GM13977 (cell line): ENCODE measurements around the gene OR2T10.

Experiments used
- DNase-seq: peaks from one replicate; pipeline ENCODE4 v3.0.0; 2012; ENCODE audit warnings: low spot score
- in situ Hi-C: fragments of 300-500 bp; cut with MboI; formaldehyde crosslinking; loops from one replicate; pipeline ENCODE4 v1.12.0; 2022; ENCODE audit warnings: low sequenced_read_pairs, low pct_unique_long_range_greater_than_20kb, mixed read lengths, inconsistent platforms; ENCODE audit not compliant: unreplicated experiment
- TF ChIP-seq, protein P1 (sequence below): IDR thresholded peaks from 2 replicates; pipeline ENCODE4 v1.5.1; 2012; ENCODE audit warnings: mild to moderate bottlenecking, control low read depth; ENCODE audit not compliant: insufficient read depth; ENCODE audit errors: extremely low read depth, missing control alignments

Gene OR2T10

GRCh38 chr1:248627971-248628844 lies 30.7 kb upstream of the OR2T10 start:
- TF ChIP-seq, protein P1, sequence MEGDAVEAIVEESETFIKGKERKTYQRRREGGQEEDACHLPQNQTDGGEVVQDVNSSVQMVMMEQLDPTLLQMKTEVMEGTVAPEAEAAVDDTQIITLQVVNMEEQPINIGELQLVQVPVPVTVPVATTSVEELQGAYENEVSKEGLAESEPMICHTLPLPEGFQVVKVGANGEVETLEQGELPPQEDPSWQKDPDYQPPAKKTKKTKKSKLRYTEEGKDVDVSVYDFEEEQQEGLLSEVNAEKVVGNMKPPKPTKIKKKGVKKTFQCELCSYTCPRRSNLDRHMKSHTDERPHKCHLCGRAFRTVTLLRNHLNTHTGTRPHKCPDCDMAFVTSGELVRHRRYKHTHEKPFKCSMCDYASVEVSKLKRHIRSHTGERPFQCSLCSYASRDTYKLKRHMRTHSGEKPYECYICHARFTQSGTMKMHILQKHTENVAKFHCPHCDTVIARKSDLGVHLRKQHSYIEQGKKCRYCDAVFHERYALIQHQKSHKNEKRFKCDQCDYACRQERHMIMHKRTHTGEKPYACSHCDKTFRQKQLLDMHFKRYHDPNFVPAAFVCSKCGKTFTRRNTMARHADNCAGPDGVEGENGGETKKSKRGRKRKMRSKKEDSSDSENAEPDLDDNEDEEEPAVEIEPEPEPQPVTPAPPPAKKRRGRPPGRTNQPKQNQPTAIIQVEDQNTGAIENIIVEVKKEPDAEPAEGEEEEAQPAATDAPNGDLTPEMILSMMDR, result no peak
- in situ Hi-C loops, result loop anchor here (5.0 to 10.0 kb wide), 2 partner anchors 54 to 223 kb away; partner anchors contain the start of gene OR2T1

GRCh38 chr1:248625971-248626370 lies 28.5 kb upstream of the OR2T10 start:
- in situ Hi-C loops, result loop anchor here (5.0 to 10.0 kb wide), 2 partner anchors 56 to 221 kb away; partner anchors contain the start of gene OR2T1
- no peak for DNase-seq
- TF ChIP-seq, protein P1, result no peak

More at GRCh38 chr1:248627971-248628844, 30.7 kb upstream of the OR2T10 start:
- DNase-seq, result peak; percentile 60

GRCh38 chr1:248625166-248625565 lies 27.7 kb upstream of the OR2T10 start:
- TF ChIP-seq, protein P1, result no peak
- in situ Hi-C loops, result loop anchor here (5.0 to 10.0 kb wide), 2 partner anchors 57 to 220 kb away; partner anchors contain the start of gene OR2T1
- DNase-seq, result no peak

DNA sequence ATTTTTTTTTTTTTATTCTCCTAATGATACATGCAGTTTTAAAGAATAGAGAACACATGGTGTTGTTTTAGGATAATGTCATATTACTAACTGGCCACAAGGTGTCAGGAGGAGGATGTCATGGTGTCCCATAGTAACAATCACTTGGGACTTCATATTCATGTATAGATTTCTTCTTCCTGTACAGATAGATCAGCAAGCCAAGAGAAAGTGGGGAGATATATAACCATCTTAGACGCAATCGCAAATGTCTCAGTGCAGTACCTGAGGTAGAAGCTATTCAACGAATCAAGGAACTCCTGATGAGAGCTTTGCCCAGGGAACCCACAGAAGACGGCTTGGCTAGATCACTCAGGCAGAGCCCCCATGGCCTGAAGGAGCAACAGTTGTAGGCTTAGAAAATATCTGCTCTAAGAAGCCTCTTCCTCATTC lies 25.1 kb upstream of the OR2T10 start:
- peak; percentile 60 for DNase-seq
- in situ Hi-C loops, result loop anchor here (10.0 kb wide), 1 partner anchor 218 kb away; the partner anchor contains the start of gene OR2T1

GRCh38 chr1:248621770-248622169 lies 24.3 kb upstream of the OR2T10 start:
- in situ Hi-C loops, result loop anchor here (10.0 kb wide), 1 partner anchor 217 kb away; the partner anchor contains the start of gene OR2T1
- TF ChIP-seq, protein P1, result no peak
- no peak for DNase-seq

More for the DNA sequence above, 25.1 kb upstream of the OR2T10 start:
- TF ChIP-seq, protein P1, result peak; percentile 60

DNA sequence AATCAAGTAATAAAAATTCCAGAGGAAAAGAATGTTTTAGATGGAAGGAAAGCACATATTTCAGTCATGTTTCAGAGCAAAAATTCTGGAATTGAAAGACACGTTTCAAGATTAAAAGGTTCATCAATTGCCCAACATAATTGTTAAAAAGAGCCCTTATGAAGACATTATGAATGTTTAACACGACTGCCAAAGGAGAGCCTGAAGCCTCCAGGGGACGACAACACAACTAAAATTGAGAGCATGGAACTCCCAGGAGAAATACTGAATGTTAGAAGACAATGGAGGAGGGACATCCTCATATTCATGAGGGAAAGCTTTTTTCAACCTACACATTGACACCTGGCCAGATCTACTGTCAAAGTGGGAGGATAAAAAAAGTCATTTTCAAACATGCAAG lies 21.4 kb upstream of the OR2T10 start:
- in situ Hi-C loops, result no loop called here
- peak; percentile 22 for DNase-seq
- TF ChIP-seq, protein P1, result peak; percentile 67
